DND-41 (cell line): ENCODE results near the gene MYNN.

Source experiments
- ATAC-seq: fragments of 200-7000 bp; cut with Tn5 transposase; 3 replicates; pipeline ENCODE4 v1.9.1; 2021; ENCODE audit warnings: low read depth; ENCODE audit not compliant: insufficient read depth
- DNase-seq: peaks from one replicate; pipeline ENCODE4 v3.0.0-alpha.2; 2020
- H2AFZ ChIP-seq: 2 replicates; pipeline ENCODE4 v1.6.0; 2012; ENCODE audit warnings: low read depth, low read length
- H3K27ac ChIP-seq: 2 replicates; pipeline ENCODE4 v1.5.1; 2012; ENCODE audit warnings: low read length, inconsistent platforms
- H3K27me3 ChIP-seq: fragments of 200-600 bp; sonication (generic); 2 replicates; pipeline ENCODE4 v1.6.0; 2012; ENCODE audit warnings: low read length, mild to moderate bottlenecking, inconsistent platforms; ENCODE audit not compliant: insufficient read depth, poor library complexity
- H3K36me3 ChIP-seq: 2 replicates; pipeline ENCODE4 v1.5.1; 2012; ENCODE audit warnings: low read length, inconsistent platforms; ENCODE audit not compliant: insufficient read depth
- H3K4me1 ChIP-seq: 2 replicates; pipeline ENCODE4 v1.5.1; 2012; ENCODE audit warnings: mild to moderate bottlenecking, low read length; ENCODE audit not compliant: insufficient read depth
- H3K4me2 ChIP-seq: 2 replicates; pipeline ENCODE4 v1.6.0; 2012; ENCODE audit warnings: mild to moderate bottlenecking, moderate library complexity, low read length, inconsistent platforms; ENCODE audit not compliant: insufficient read depth
- H3K4me3 ChIP-seq, 2 experiments: fragments of 200-600 bp in 1 of 2; shearing (Covaris generic) in 1 of 2; 2 replicates each; pipeline ENCODE4 v1.5.1; 2012 to 2016; ENCODE audit warnings: inconsistent platforms in 2 of 2, low read length in 2 of 2, mild to moderate bottlenecking in 2 of 2, low read depth in 1 of 2, moderate library complexity in 1 of 2
- H3K79me2 ChIP-seq: 2 replicates; pipeline ENCODE4 v1.6.0; 2012; ENCODE audit warnings: low read length, inconsistent platforms; ENCODE audit not compliant: insufficient read depth
- H3K9ac ChIP-seq: 2 replicates; pipeline ENCODE4 v1.6.0; 2012; ENCODE audit warnings: low read depth, mild to moderate bottlenecking, inconsistent platforms, low read length, moderate library complexity
- H3K9me3 ChIP-seq: 2 replicates; pipeline ENCODE4 v1.5.1; 2012; ENCODE audit warnings: low read length, moderate library complexity, mild to moderate bottlenecking, inconsistent platforms; ENCODE audit not compliant: insufficient read depth, severe bottlenecking
- H4K20me1 ChIP-seq: 2 replicates; pipeline ENCODE4 v1.6.0; 2012; ENCODE audit warnings: low read length; ENCODE audit not compliant: insufficient read depth
- CTCF ChIP-seq: IDR thresholded peaks from 2 replicates; pipeline ENCODE4 v1.5.1; 2012; ENCODE audit warnings: borderline replicate concordance, low read length, moderate library complexity, mild to moderate bottlenecking; ENCODE audit not compliant: poor library complexity, severe bottlenecking; ENCODE audit errors: extremely low read depth
- EZH2 ChIP-seq: IDR thresholded peaks from 3 replicates; pipeline ENCODE4 v1.6.1; 2012; ENCODE audit warnings: borderline replicate concordance, low read depth, mild to moderate bottlenecking, moderate library complexity, low read length, inconsistent platforms; ENCODE audit not compliant: severe bottlenecking

MYNN gene

GRCh38 chr3:169754711-169755110 is 18.5 kb upstream of the MYNN start:
- Histone ChIP-seq H3K4me2 (no peak overlapping the region), H3K9ac (no peak overlapping the region), H3K27ac (no peak overlapping the region), H3K9me3 (no peaks in the 10 kb centered on the region), H3K27me3 (no peaks in the 10 kb centered on the region), H3K79me2 (no peaks in the 10 kb centered on the region), H4K20me1 (no peaks in the 10 kb centered on the region), H3K4me3 (no peak overlapping the region), H3K4me1 (peaks cover 21% of the 10 kb centered on the region), H2AFZ (no peak overlapping the region), H3K36me3 (no peaks in the 10 kb centered on the region)
- ATAC-seq (no peak), DNase-seq (no peak)
- TF ChIP-seq CTCF = no peak
- no peak for TF ChIP-seq EZH2

DNA sequence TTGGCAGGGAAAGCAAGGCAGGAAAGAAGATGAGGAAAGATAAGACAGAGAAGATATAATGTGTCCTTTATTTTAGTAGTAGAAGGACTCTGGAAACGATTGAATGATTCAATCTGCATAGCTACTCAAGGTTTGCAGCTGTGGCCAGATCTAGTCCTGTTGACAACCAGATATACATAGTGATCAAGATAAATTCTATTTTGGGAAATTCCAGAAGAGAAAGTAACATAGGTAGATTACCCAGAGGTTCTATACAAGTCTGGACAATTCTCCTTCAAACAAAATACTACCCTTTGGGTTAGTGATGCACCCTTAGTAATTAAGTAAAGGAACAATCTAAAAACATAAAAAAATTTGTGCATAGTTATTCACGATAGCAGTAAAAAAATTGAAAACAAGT is 17.7 kb upstream of the MYNN start:
- no peak overlapping the region for H3K9ac ChIP-seq
- no peak for DNase-seq
- H3K27ac ChIP-seq = no peak overlapping the region
- no peaks in the 10 kb centered on the region for H3K79me2 ChIP-seq
- H3K4me1 ChIP-seq = peaks cover 25% of the 10 kb centered on the region
- no peak overlapping the region for H3K4me2 ChIP-seq
- TF ChIP-seq CTCF (no peak), EZH2 (no peak)
- no peaks in the 10 kb centered on the region for H3K36me3 ChIP-seq
- H3K4me3 ChIP-seq = no peak overlapping the region
- H3K27me3 ChIP-seq = no peaks in the 10 kb centered on the region
- no peak for ATAC-seq
- H4K20me1 ChIP-seq = no peaks in the 10 kb centered on the region
- no peak overlapping the region for H2AFZ ChIP-seq
- no peaks in the 10 kb centered on the region for H3K9me3 ChIP-seq

GRCh38 chr3:169758359-169758994 is 14.7 kb upstream of the MYNN start:
- peaks cover 31% of the 10 kb centered on the region for H3K4me1 ChIP-seq
- DNase-seq (no peak), ATAC-seq (no peak)
- no peaks in the 10 kb centered on the region for H3K79me2 ChIP-seq
- no peaks in the 10 kb centered on the region for H3K36me3 ChIP-seq
- H3K27ac ChIP-seq = peak overlapping the region; percentile 76
- H3K9ac ChIP-seq = no peak overlapping the region
- no peak for TF ChIP-seq CTCF
- no peak for TF ChIP-seq EZH2
- H4K20me1 ChIP-seq = no peaks in the 10 kb centered on the region
- H3K4me2 ChIP-seq = peak overlapping the region; percentile 28; the same call in 1 of the 2 replicates
- H3K27me3 ChIP-seq = no peaks in the 10 kb centered on the region
- H3K9me3 ChIP-seq = no peaks in the 10 kb centered on the region
- H3K4me3 ChIP-seq = no peak overlapping the region
- no peak overlapping the region for H2AFZ ChIP-seq
